Stimulated activated CD8-positive, alpha-beta memory T cell treated with anti-CD3 and anti-CD28 coated beads, Interleukin-15, amount 100 ng/mL, for 1 hour (primary cell): ENCODE results near the gene ZNF865.

Source experiments
- DNase-seq: peaks from one replicate; pipeline ENCODE4 v3.0.0-alpha.2; 2020; ENCODE audit warnings: low read depth

The ZNF865 gene

GRCh38 chr19:55658846-55659459 is 53.5 kb downstream of the ZNF865 start:
- no peak for DNase-seq

DNA sequence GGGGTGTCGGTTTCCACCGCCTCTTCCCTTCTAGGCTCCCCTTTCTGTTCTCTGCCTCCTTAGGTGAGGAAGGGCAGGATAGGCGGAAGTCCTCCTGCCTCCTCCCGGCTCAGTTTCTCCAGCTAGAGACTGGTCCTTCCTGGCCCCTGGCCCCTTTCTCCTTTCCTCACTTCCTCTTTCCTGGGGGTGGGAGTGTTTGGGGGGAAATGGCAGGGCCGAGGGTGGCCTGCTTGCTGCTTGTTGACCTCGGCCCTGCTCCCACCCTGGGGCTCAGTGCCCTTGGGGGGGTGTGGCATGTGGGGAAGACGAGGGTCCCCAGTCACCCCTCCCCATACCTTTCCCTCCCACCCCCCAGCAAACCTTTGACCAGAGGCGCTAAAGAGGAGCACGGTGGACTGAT is 54.4 kb downstream of the ZNF865 start:
- no peak for DNase-seq

DNA sequence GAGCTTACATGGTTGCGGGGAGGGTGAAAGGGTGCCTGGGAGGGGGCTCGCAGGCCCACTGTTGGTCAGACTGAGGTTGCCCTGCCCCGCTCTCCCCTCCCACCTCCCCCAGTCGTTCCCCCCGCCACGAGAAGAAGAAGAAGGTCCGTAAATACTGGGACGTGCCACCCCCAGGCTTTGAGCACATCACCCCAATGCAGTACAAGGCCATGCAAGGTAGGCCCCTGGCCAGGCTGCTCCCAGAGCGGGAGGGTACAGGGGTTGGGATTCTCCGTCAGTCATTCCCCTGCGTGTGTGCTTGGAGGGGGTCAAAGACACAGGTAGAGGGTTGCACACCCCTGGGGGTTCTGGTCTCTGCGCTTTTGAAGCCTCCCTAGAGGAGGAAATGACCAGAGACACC is 55.0 kb downstream of the ZNF865 start:
- no peak for DNase-seq

- DNase-seq = no peak
These were observed 55.5 kb downstream of the ZNF865 start for GRCh38 chr19:55660991-55661390.

GRCh38 chr19:55661826-55662225 is 56.4 kb downstream of the ZNF865 start:
- DNase-seq = no peak

- DNase-seq = no peak
These were observed 58.5 kb downstream of the ZNF865 start for GRCh38 chr19:55663846-55664536.

- DNase-seq = no peak
These were observed 61.0 kb downstream of the ZNF865 start for GRCh38 chr19:55666343-55667005.
